A673 (cell line): Measurements from ENCODE around the gene NAT16.

Experiments
- CTCF ChIP-seq: fragments of 300-800, 200-600 bp; sonication (generic); conservative IDR thresholded peaks from 2 replicates; pipeline ENCODE4 v1.5.1; 2017; ENCODE audit warnings: low read depth, mild to moderate bottlenecking, antibody characterized with exemption, low read length, moderate library complexity, mixed read lengths
- EZH2 ChIP-seq: fragments of 200-600 bp; sonication (generic); IDR thresholded peaks from 2 replicates; pipeline ENCODE4 v1.6.1; 2017; ENCODE audit warnings: borderline replicate concordance, low read depth, mild to moderate bottlenecking, mixed read lengths, antibody characterized with exemption, low read length; ENCODE audit not compliant: poor library complexity, severe bottlenecking

- TF ChIP-seq CTCF = no peak
- no peak for TF ChIP-seq EZH2
Observed at GRCh38 chr7:101124376-101125056, 55.6 kb downstream of the NAT16 start.
